ENCODE data around the gene CERS6.

GRCh38 chr2:168438553-168438952 is 17.5 kb upstream of the CERS6 start:
- TF ChIP-seq CTCF (IDR thresholded peaks at IDR 0.05; ENCODE audit: poor library complexity, severe bottlenecking) (no peak), SMC3 (conservative IDR thresholded peaks at IDR 0.05; ENCODE audit: poor library complexity) (no peak), POLR2AphosphoS5 (IDR thresholded peaks at IDR 0.05) (no peak), EP300 (conservative IDR thresholded peaks at IDR 0.05; ENCODE audit: poor library complexity, severe bottlenecking) (no peak), EZH2 (IDR thresholded peaks at IDR 0.05; ENCODE audit: borderline replicate concordance, insufficient read depth, low read length, poor library complexity, severe bottlenecking) (no peak), RAD21 (conservative IDR thresholded peaks at IDR 0.05) (no peak), MXI1 (conservative IDR thresholded peaks at IDR 0.05; ENCODE audit: poor library complexity, severe bottlenecking) (no peak), REST (IDR thresholded peaks at IDR 0.05; ENCODE audit: borderline replicate concordance) (no peak)
